GF-D8 (cell line): ENCODE results near the gene FAM53A.
"Not testable (repeated sequence)": the region's sequence is repeated elsewhere in the genome, so short reads cannot be mapped to it uniquely, and the experiment has no call there.

ENCODE experiments used
- DNase-seq: peaks from one replicate; lab custom pipeline; 2025; lab: John Stamatoyannopoulos, UW

FAM53A gene

GRCh38 chr4:1622238-1622637 lies 61.9 kb downstream of the FAM53A start:
- no peak for DNase-seq

DNA sequence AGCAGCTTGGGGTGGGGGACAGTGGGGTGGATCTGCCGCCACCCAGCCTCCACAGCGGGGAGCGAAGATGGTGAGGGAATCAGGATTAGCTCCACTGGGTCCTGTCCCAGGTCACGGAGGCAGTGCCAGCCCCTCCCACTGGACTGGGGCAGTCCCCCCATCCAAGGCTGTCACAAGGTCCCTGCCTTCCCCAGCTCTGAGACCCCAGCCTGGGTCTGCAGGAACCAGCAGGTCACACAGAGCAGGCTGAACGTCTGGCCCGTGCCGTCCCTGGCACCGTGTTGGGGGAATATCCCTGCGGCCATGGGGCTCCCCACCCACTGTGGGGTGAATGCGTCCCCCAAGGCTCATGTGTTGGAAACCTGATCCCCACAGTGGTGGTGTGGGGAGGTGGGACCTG lies 62.6 kb downstream of the FAM53A start:
- DNase-seq: no peak

- DNase-seq: no peak
Observed at GRCh38 chr4:1619151-1619672, 64.9 kb downstream of the FAM53A start.

- DNase-seq: no peak
Observed at GRCh38 chr4:1618438-1618837, 65.7 kb downstream of the FAM53A start.

DNA sequence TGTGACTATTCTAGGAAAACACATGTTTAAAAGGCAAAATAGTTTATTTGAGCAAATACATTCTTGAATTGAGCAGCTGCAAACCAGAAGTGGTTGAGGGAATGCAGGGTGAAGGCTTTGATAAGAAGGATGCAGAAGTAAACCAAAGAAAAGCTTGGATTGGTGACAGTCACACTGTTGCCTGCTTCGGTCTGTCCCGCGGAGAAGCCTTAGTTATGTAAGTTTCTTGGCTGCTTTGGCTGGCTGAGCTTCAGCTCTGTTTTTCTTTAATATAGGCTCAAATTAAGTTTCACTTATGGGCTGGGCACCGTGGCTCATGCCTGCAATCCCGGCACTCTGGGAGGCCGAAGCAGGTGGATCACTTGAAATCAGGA lies 67.6 kb downstream of the FAM53A start:
- no peak for DNase-seq

GRCh38 chr4:1615786-1616556 lies 68.1 kb downstream of the FAM53A start:
- DNase-seq: no peak

GRCh38 chr4:1614854-1615595 lies 69.1 kb downstream of the FAM53A start:
- no peak for DNase-seq

- no peak for DNase-seq
Observed at GRCh38 chr4:1614502-1614853, 69.6 kb downstream of the FAM53A start.

GRCh38 chr4:1614049-1614448 lies 70.1 kb downstream of the FAM53A start:
- no peak for DNase-seq

DNA sequence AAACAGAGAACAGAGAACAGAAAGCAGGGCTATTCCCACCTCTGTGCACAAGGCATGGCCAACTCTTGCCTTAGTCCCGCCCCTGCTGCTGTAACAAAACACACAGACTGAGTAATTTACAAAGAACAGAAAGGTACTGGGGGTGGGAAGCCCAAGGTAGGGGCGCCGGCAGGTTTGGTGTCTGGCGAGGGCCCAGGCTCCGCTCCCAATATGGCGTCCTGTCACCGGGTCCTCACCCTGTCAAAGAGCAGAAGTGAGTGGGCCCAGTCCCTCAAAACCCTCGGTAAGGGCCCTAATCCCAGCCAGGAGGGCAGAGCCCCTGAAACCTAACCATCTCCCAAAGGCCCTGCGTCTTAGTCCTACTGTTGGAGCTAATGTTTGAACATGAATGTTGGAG lies 71.0 kb downstream of the FAM53A start:
- DNase-seq: no peak

DNA sequence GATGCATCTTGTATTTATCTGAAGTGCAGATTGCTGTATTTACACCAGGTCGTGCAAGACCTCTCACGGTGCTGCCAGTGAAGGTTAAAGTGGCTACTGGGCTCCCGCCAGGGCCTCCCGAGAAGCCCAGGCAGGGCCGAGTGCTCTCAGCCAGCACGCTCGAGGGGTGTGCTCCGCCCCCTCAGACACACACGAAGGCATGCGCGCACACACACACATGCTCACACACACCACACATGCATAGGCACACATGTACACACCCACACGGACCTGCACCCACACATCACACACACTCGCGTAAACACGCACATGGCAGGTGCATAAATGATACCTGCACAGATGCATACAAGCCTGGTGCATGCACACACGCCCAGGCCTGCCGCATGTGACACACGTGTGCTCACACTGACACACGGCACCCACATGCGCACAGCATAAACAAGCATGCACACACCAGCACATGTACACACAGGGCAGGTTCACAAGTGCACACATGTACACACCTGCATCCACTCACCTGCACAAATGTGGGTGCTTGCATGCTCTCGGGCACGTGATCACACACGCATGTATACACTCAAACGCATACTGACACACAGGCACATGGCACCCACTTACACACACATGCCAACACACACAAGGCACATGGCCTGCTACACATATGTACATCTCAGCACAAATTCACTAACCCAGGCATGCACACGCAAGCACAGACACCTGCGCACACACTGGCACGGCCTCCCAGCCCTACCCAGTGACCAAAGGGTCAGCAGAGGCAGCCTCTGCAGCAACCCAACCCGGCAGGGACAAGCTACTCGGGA lies 71.6 kb downstream of the FAM53A start:
- DNase-seq: no peak

DNA sequence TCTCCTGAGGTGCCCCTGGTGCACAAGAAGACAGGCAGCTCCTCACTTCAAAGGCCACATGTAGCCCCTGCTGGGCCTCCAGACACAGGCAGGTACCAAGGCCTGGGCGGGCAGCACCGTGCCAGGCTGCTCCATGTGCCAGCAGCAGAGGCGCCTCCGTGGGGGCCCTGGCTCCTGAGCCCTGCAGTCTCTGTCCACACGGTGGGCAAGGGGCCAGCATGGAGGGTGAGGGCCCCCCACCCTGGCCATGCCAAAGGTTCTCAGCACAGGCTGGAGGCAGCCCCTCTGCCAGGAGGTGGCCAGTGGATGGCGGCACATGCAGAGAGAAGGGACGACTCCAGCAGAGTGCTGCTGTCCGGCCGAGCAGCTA lies 72.6 kb downstream of the FAM53A start:
- DNase-seq: no peak

- no peak for DNase-seq
Observed at GRCh38 chr4:1610791-1611500, 73.2 kb downstream of the FAM53A start.

DNA sequence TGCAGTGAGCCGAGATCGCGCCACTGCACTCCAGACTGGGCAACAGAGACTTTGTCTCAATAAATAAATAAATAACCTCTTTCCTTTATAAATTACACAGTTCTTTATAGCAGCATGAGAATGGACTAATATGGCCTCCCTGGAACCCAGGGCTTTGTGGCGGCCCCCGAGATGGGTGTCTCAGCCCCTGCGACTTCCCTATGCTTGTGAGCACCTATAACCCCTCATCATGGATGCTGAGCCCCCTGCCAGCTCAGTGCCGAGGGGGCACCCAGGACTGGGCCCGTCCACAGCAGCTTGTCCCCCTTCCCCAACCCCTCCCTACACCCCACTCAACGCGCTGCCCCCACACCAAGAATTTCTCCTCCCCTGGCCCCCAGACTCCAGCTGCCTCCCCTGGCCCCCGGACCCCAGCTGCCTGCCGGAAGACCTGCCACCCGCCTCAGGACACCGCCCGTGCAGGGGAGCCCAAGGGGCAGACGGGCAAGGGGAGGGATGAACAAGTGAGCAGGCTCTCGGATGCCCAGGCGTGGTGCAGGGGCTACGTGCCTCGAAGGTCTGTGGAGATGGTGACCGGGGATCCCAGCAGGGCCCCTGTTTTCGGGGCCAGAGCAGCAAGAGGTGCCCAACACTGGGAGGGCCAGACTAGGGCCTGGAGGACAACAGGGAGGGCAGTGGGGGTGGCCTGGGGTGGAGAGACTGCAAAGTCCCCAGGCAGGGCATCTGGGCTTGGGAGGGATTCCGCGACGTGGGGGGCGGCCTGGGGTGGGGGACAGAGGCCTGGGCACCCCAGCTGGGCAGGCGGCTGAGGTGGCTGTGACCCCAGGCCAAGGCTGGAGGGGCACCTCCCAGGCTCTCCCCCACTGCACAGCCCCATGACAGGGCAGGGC lies 74.0 kb downstream of the FAM53A start:
- DNase-seq: no peak

DNA sequence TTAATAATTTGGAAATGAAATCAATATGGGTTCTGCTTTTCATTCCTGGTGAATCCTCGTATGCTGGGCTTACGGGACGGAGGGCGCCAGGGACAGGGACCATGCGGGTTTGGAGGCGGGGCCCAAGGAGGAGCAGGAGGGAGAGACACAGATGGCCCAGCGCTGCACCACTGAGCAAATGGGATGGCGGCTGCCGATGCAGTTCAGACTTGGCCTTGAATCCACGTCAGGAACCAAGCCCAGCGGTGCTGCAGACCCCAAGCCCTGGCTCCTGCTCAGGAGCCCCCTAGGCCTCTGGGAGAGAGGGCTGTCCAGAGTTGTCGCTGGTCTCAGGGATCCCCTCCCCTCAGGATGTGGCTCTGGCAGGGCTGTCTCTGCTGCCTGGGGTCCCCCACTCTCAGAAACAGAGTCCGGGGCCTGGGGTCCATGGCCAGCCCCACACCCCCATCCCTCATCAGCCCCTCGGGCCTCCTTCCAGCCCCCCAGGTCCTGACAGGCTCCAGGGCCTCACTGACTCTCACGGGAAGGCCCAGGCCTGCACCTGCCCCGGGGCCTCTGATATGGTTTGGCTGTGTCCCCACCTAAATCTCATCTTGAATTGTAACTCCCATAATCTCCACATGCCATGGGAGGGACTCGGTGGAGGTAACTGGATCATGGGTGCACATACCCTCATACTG lies 75.2 kb downstream of the FAM53A start:
- no peak for DNase-seq

DNA sequence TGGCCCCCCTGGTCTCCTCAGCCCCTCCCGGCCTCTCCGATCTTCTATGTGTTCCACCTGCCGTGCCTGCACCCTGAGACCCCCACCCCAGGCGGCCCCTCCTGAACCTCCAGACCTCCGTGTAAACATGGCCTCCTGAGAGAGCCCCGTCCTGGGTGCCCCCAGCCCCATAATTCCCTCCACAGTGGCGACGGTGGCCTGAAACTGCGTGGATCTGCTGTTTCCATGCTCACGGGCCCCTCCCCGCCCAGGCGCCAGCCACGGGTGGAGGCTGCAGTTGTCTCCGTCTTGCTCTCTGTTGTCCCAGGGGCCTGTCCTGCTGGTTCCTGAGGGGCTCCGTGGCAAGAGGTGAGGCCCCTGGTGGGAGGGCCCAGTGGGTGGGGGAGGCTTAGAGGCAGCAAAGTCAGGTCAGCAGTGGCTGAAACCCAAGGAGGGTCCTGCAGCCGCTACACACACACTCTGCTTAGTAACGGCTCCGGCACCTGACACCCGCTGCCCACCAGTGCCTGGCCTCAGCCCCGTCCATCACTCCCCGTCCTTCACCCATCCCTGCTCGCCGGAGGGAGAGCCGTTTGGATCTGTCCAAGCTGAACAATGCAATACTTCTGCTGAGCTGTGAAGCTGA lies 75.8 kb downstream of the FAM53A start:
- no peak for DNase-seq

DNA sequence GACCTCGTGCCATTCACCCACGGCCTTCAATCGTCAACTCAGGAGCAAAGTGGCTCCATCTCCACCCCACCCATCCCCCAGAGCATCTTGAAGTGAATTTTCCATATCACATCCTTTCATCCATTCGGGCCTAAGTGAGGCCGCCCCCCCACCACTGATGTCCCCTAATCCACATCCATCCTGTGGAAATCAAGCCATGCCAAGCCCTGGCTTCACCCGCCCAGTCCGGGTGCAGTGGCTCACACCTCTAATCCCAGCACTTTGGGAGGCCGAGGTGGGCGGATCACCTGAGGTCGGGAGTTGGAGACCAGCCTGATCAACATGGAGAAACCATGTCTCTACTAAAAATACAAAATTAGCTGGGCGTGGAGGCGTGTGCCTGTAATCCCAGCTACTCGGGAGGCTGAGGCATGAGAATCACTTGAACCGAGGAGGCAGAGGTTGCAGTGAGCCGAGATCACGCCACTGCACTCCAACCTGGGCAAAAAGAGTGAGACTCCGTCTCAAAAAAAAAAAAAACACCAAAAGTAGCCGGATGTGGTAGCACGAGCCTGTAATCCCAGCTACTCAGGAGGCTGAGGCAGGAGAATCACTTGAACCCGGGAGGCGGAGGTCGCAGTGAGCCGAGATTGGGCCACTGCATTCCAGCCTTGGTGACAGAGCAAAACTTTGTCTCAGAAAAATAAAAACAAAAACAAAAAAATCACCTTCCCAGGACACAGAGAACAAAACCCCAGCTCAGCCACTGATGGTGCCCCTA lies 76.5 kb downstream of the FAM53A start:
- DNase-seq: not testable (repeated sequence)

- no peak for DNase-seq
Observed at GRCh38 chr4:1604706-1605205, 79.4 kb downstream of the FAM53A start.

GRCh38 chr4:1604181-1604705 lies 79.9 kb downstream of the FAM53A start:
- DNase-seq: no peak
